IMR-90 (cell line): ENCODE results near the gene DMD. TPM values are rescaled to one million over a fixed set of nuclear protein-coding genes. Genes with fewer than 3 reads are reported as not detected.

Experiments used
- ATAC-seq: fragments of 200-7000 bp; cut with Tn5 transposase; 2 replicates; pipeline ENCODE4 v1.9.1; 2020; ENCODE audit warnings: low read depth, mild to moderate bottlenecking, moderate library complexity
- BruUV-seq: library from RNA; stranded (reverse); fragments of 400-500 nt; replicated peaks from 2 replicates; lab custom pipeline; 2021; lab: Mats Ljungman, UMichigan
- CTCF ChIA-PET: fragments of 300-600 bp; formaldehyde crosslinking; extraction: SDS; loops from one replicate; lab custom pipeline; 2021; ENCODE audit warnings: antibody characterized with exemption; lab: Yijun Ruan, JAX
- POLR2A ChIA-PET: fragments of 300-600 bp; sonication (Branson Sonifier 250); formaldehyde crosslinking; loops from one replicate; lab custom pipeline; 2022; ENCODE audit warnings: antibody characterized with exemption; ENCODE audit not compliant: unreplicated experiment; lab: Charles Lee
- DNase-seq: peaks from one replicate; pipeline ENCODE4 v3.0.0; 2013
- H2AFZ ChIP-seq: replicated peaks from 2 replicates; pipeline ENCODE3; 2013; ENCODE audit warnings: low read length, mild to moderate bottlenecking; ENCODE audit not compliant: poor library complexity
- H2AK5ac ChIP-seq: 2 replicates; pipeline ENCODE4 v1.6.1; 2013; ENCODE audit warnings: low read depth, low read length, inconsistent platforms
- H2AK9ac ChIP-seq: replicated peaks from 2 replicates; pipeline ENCODE3; 2013; ENCODE audit warnings: mild to moderate bottlenecking, low read depth, low read length, moderate library complexity; ENCODE audit not compliant: poor library complexity
- H2BK120ac ChIP-seq: 2 replicates; pipeline ENCODE4 v1.6.1; 2013; ENCODE audit warnings: low read depth, low read length, inconsistent platforms
- H2BK15ac ChIP-seq: 3 replicates; pipeline ENCODE4 v1.6.1; 2013; ENCODE audit warnings: low read depth, low read length, inconsistent platforms
- H2BK20ac ChIP-seq: 2 replicates; pipeline ENCODE4 v1.6.1; 2013; ENCODE audit warnings: low read depth, mild to moderate bottlenecking, inconsistent platforms, low read length, moderate library complexity
- H2BK5ac ChIP-seq: 2 replicates; pipeline ENCODE4 v1.6.1; 2013; ENCODE audit warnings: mild to moderate bottlenecking, low read depth, low read length, inconsistent platforms; ENCODE audit not compliant: poor library complexity, severe bottlenecking
- H3K14ac ChIP-seq: replicated peaks from 2 replicates; pipeline ENCODE4 v1.6.1; 2013; ENCODE audit warnings: low read depth, low read length, inconsistent platforms
- H3K18ac ChIP-seq: 2 replicates; pipeline ENCODE4 v1.6.1; 2013; ENCODE audit warnings: low read depth, low read length, control low read depth
- H3K23ac ChIP-seq: 2 replicates; pipeline ENCODE4 v1.6.1; 2013; ENCODE audit warnings: low read depth, low read length, inconsistent platforms
- H3K27ac ChIP-seq: 2 replicates; pipeline ENCODE4 v1.5.1; 2013; ENCODE audit warnings: mild to moderate bottlenecking, control low read depth, low read length; ENCODE audit not compliant: insufficient read depth
- H3K27me3 ChIP-seq: 2 replicates; pipeline ENCODE4 v1.6.1; 2013; ENCODE audit warnings: low read length; ENCODE audit not compliant: control insufficient read depth, insufficient read depth
- H3K36me3 ChIP-seq: 2 replicates; pipeline ENCODE4 v1.6.1; 2013; ENCODE audit warnings: low read length, mixed read lengths; ENCODE audit not compliant: control insufficient read depth, insufficient read depth
- H3K4ac ChIP-seq: 2 replicates; pipeline ENCODE4 v1.6.1; 2013; ENCODE audit warnings: low read depth, low read length, inconsistent platforms
- H3K4me1 ChIP-seq: 2 replicates; pipeline ENCODE4 v1.6.1; 2013; ENCODE audit warnings: low read length, mixed read lengths; ENCODE audit not compliant: control insufficient read depth, insufficient read depth
- H3K4me2 ChIP-seq: 2 replicates; pipeline ENCODE4 v1.6.1; 2013; ENCODE audit warnings: low read depth, mild to moderate bottlenecking, control low read depth, low read length, moderate library complexity
- H3K4me3 ChIP-seq: 2 replicates; pipeline ENCODE4 v1.5.1; 2013; ENCODE audit warnings: low read depth, mild to moderate bottlenecking, control low read depth, low read length, moderate library complexity; ENCODE audit not compliant: insufficient read depth
- H3K56ac ChIP-seq: 2 replicates; pipeline ENCODE4 v1.6.1; 2013; ENCODE audit warnings: low read length, inconsistent platforms; ENCODE audit not compliant: insufficient read depth; ENCODE audit errors: extremely low read depth
- H3K79me1 ChIP-seq, 2 experiments: 2 replicates each; pipeline ENCODE4 v1.6.1; 2013; ENCODE audit warnings: low read length in 2 of 2, inconsistent platforms in 1 of 2, low read depth in 1 of 2
- H3K9ac ChIP-seq: 2 replicates; pipeline ENCODE4 v1.6.1; 2013; ENCODE audit warnings: low read depth, low read length, control low read depth
- H3K9me1 ChIP-seq: 2 replicates; pipeline ENCODE4 v1.6.1; 2013; ENCODE audit warnings: low read length, inconsistent platforms; ENCODE audit not compliant: insufficient read depth
- H3K9me3 ChIP-seq: 2 replicates; pipeline ENCODE4 v1.6.1; 2013; ENCODE audit warnings: low read length; ENCODE audit not compliant: control insufficient read depth, insufficient read depth
- H4K20me1 ChIP-seq: 2 replicates; pipeline ENCODE4 v1.6.1; 2013; ENCODE audit warnings: low read length, inconsistent platforms; ENCODE audit not compliant: insufficient read depth
- H4K5ac ChIP-seq: 2 replicates; pipeline ENCODE4 v1.6.1; 2013; ENCODE audit warnings: mild to moderate bottlenecking, low read depth, low read length, control low read depth
- H4K8ac ChIP-seq, 2 experiments: 2 replicates each; pipeline ENCODE4 v1.6.1; 2013; ENCODE audit warnings: low read depth in 2 of 2, low read length in 2 of 2, control low read depth in 1 of 2, inconsistent platforms in 1 of 2
- H4K91ac ChIP-seq: 2 replicates; pipeline ENCODE4 v1.6.1; 2013; ENCODE audit warnings: low read depth, low read length, inconsistent platforms; ENCODE audit not compliant: insufficient read depth
- CHD1 ChIP-seq: IDR thresholded peaks from 2 replicates; pipeline ENCODE4 v1.6.1; 2012; ENCODE audit warnings: low read depth, low read length, improper control_type of control experiment
- FOS ChIP-seq: fragments of 150-350 bp; IDR thresholded peaks from 2 replicates; pipeline ENCODE4 v1.6.1; 2016; ENCODE audit warnings: low read depth, low read length
- MAZ ChIP-seq: IDR thresholded peaks from 2 replicates; pipeline ENCODE4 v1.6.1; 2012; ENCODE audit warnings: low read depth, mild to moderate bottlenecking, low read length, improper control_type of control experiment, moderate library complexity, borderline replicate concordance
- NFE2L2 ChIP-seq: fragments of 150-350 bp; IDR thresholded peaks from 2 replicates; pipeline ENCODE4 v1.6.1; 2016; ENCODE audit warnings: low read depth, mild to moderate bottlenecking, low read length
- WGBS, 2 experiments: methylation state at CpG; one replicate each; pipeline versions ENCODE4 v1.1.5 to v1.1.7; 2013; ENCODE audit warnings: missing lambda C conversion rate in 2 of 2; ENCODE audit not compliant: insufficient read length in 1 of 2; ENCODE audit errors: extremely low coverage in 2 of 2; 5-methylcytosine and 5-hydroxymethylcytosine counted together
- dilution Hi-C: fragments of 300-500 bp; cut with HindIII; formaldehyde crosslinking; loops from one replicate; pipeline ENCODE4 v1.14.3; 2018; ENCODE audit warnings: low sequenced_read_pairs; ENCODE audit not compliant: unreplicated experiment
- in situ Hi-C: fragments of 300-500 bp; cut with MboI; formaldehyde crosslinking; loops from 3 replicates; pipeline ENCODE4 v1.14.3; 2019; ENCODE audit warnings: low sequenced_read_pairs, inconsistent platforms, mixed read lengths
- intact Hi-C: fragments of 100-400 bp; cut with micrococcal nuclease; formaldehyde crosslinking; loops from 2 replicates; pipeline ENCODE4 v1.10.0; 2022
- polyA plus RNA-seq, 3 experiments: library from polyadenylated mRNA; depleted of rRNA; stranded (reverse); fragments of >200 nt; gene quantifications; 2 replicates each; pipeline ENCODE4 v1.2.3, GENCODE V29; 2012; ENCODE audit warnings: low replicate concordance in 1 of 3
- total RNA-seq: library from RNA; depleted of rRNA; stranded (reverse); fragments of >200 nt; gene quantifications from 2 replicates; pipeline ENCODE4 v1.2.3, GENCODE V29; 2012
- TF ChIP-seq, protein P1 (sequence below): fragments of 150-350 bp; IDR thresholded peaks from 2 replicates; pipeline ENCODE4 v1.6.1; 2017; ENCODE audit warnings: mild to moderate bottlenecking, antibody characterized with exemption, low read length, low read depth

DMD gene
- total and polyA plus RNA-seq, 2 of the 4 experiments (the other 2 are of a cell fraction): 6.6 to 11.8 TPM

DNA sequence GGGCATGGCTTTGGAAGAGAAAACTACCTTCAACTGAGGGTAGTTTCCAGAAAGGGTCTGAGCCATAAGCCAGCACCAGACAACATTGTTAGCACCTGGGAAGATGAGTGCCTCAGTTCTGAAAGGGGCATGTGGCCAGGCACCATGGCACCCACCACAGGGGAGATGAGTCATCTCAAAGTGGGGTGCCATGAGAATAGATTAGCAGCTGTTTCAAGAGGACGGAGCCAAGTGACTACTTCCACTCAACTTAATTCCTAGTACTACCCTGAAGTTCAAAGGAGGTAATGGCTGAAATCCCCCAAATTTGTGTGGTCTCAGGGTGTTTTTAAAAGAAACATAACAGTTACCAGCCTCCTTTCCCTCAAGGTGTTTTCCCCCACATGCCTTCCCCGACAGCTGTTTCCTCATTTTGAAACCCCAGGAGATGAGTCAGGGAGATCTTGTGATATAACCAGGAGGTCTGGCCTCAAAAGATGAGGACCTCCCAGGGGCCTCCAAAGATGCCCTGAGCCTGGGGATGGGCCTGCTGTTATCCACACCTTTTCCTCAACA is 2111.7 kb downstream of the DMD start:
- no peak overlapping the region for H2BK120ac ChIP-seq
- intact Hi-C loops (loop anchor here (5.0 kb wide), 1 partner anchor 608 kb away; no protein-coding TSS in a partner anchor), dilution Hi-C loops (no loop called here), in situ Hi-C loops (no loop called here)
- no peak overlapping the region for H2BK20ac ChIP-seq
- CTCF ChIA-PET: no interaction called here
- no peak overlapping the region for H4K91ac ChIP-seq
- H2BK15ac ChIP-seq: no peak overlapping the region
- DNase-seq (no peak), ATAC-seq (no peak)
- H3K23ac ChIP-seq: no peak overlapping the region
- no peak overlapping the region for H2AFZ ChIP-seq
- no peaks in the 10 kb centered on the region for H3K36me3 ChIP-seq
- no CpG with 5 or more reads among the region's 2 CpGs for WGBS, 2 experiments
- no peak overlapping the region for H3K27ac ChIP-seq
- H3K9me3 ChIP-seq: no peaks in the 10 kb centered on the region
- TF ChIP-seq NFE2L2 (no peak), FOS (no peak), CHD1 (no peak), MAZ (no peak)
- TF ChIP-seq, protein P1, sequence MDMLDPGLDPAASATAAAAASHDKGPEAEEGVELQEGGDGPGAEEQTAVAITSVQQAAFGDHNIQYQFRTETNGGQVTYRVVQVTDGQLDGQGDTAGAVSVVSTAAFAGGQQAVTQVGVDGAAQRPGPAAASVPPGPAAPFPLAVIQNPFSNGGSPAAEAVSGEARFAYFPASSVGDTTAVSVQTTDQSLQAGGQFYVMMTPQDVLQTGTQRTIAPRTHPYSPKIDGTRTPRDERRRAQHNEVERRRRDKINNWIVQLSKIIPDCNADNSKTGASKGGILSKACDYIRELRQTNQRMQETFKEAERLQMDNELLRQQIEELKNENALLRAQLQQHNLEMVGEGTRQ: no peak
- no peak overlapping the region for H3K18ac ChIP-seq
- no peaks in the 10 kb centered on the region for H4K20me1 ChIP-seq
- no peak overlapping the region for H2AK5ac ChIP-seq
- no TSS peak for BruUV-seq
- H3K14ac ChIP-seq: no peak overlapping the region
- H3K4me2 ChIP-seq: no peak overlapping the region
- no peak overlapping the region for H3K4ac ChIP-seq
- no peak overlapping the region for H2BK5ac ChIP-seq
- H3K79me1 ChIP-seq: no peaks in the 10 kb centered on the region
- H4K8ac ChIP-seq: no peak overlapping the region
- no peaks in the 10 kb centered on the region for H3K4me1 ChIP-seq
- H3K4me3 ChIP-seq: no peak overlapping the region
- no peak overlapping the region for H3K56ac ChIP-seq
- no peak overlapping the region for H4K5ac ChIP-seq
- no peaks in the 10 kb centered on the region for H3K27me3 ChIP-seq
- POLR2A ChIA-PET: no interaction called here
- H3K9ac ChIP-seq: no peak overlapping the region
- H3K9me1 ChIP-seq: no peaks in the 10 kb centered on the region
- H2AK9ac ChIP-seq: no peak overlapping the region
